GM21381 (cell line): Measurements from ENCODE around the gene KCTD1.

ENCODE experiments used
- ATAC-seq: cut with Tn5 transposase; IDR thresholded peaks from one replicate; pipeline ENCODE4 v1.9.1; 2021; ENCODE audit warnings: mild to moderate bottlenecking, moderate library complexity; ENCODE audit not compliant: unreplicated experiment

The KCTD1 gene

GRCh38 chr18:26549263-26550094 lies 1.1 kb upstream of the KCTD1 start:
- no peak for ATAC-seq

GRCh38 chr18:26547646-26548414 lies 523 bp downstream of the KCTD1 start:
- ATAC-seq: peak; percentile 53

DNA sequence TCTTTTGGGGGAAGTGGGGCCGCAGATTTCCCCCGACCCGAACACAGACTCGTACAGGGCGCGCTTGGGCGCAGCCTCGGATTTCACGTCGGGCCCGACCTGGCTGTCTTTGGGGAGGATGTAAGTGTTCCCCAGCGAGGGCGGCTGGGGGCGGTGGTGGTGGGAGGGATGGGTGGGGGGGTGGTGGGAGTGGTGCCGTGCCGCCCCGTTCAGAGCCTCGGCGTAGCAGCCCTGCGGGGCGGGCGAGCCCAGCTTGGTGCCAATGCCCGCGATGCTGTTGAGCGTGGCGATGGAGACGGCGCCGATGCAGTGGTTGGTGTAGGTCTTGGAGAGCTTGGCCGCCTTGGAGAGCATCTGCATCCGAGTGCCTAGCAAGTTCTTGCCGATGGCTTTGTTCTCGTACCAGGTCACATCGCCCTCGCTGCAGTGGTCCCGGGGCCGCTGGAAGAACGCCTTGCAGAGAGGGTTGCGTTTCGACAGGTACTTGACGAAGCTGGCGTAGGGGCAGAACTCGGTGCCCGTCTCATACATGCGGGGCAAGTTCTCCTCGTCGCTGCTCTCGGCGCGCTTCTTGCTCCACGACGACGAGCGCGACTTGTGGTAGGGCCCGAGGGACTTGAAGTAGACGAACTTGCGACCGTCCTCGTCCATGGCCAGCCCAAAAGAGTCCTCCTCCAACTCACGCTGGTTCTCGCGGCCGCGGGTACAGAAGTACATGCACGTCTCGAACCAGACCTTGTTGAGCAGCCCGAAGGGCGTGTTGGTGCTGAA lies 1.3 kb downstream of the KCTD1 start:
- ATAC-seq: no peak

- ATAC-seq: no peak
Observed at GRCh38 chr18:26546170-26546874, 2.0 kb downstream of the KCTD1 start.

DNA sequence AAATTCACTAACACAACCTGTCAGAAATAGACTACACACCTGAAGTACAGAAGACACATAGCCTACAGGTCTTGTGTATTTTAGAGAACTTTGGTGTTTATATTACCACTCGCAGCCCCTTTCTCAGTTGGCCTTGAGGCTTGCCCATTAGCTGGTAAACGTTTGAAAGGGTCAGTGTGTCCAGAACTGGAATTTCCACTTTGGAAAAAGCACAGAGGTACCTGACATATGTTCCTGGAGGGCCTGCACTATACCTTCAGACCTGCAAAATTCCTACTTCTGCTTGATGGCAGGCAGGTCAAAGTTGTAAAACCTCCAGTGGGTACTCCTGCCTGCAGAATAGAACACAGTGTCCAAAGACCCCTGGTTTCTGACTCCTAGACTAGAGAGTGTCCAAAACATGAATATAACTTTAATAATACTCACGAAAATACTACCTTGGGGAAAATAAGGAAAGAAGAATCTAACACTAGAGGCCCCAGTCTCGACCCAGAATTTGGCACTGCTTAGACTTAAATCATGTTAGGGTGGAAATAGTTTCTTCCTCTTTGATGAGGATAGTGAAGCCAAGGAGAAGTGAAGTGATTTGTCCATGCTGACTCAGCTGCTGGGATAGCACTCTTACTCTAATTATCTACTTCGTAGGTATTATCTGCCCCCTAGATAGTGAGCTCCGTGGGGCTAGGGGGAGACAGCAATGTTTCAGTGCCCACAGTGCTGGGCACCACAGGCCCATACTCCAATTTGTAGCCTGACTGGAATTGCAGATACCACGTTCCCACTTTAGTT lies 2.8 kb downstream of the KCTD1 start:
- no peak for ATAC-seq

GRCh38 chr18:26544451-26544850 lies 3.9 kb downstream of the KCTD1 start:
- ATAC-seq: no peak

- no peak for ATAC-seq
Observed at GRCh38 chr18:26543373-26543772, 5.0 kb downstream of the KCTD1 start.

DNA sequence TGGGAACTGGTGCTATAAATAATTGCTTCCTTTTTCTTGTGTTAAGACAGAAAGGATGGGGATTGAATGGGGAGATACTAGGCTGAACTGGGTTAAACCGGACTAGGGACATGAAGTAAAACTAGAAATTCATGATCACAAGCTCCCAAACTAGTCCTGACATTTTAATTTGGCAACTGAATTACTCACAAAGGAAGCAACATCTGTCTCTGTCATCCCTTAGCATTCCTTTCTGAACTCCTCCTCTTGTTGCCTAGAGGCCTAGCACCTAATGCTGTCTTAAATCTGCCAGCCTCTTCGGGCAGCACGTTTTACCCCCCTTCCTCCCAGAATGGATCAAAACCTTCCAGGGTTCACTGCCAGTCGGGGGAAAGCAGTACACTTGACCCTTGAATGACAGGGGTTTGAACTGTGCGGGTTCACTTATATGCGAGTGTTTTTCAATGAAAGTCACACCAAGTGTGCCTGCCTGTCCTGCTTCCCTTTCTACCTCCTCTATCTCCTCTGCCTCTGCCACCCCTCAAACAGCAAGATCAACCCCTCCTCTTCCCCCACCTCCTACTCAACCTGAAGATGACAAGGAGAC lies 8.2 kb downstream of the KCTD1 start:
- no peak for ATAC-seq

DNA sequence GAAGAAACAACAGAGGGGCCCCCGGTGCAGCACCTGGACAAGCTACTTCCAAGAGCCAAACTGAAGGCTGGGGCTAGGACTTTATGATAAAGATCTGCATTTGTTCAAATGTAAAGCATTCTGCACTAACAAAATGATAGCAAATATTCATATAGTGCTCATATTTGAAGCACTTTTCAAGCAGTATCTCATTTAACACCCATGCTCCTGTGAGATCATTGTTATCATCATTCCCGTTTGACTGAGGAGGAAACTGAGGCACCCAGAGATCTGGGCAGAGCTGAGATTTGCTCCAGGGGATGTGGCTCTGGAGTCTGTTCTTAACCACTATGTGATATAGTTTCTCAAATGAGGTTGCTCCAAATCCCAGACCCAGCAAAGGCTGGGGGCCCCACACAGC lies 9.8 kb downstream of the KCTD1 start:
- no peak for ATAC-seq

DNA sequence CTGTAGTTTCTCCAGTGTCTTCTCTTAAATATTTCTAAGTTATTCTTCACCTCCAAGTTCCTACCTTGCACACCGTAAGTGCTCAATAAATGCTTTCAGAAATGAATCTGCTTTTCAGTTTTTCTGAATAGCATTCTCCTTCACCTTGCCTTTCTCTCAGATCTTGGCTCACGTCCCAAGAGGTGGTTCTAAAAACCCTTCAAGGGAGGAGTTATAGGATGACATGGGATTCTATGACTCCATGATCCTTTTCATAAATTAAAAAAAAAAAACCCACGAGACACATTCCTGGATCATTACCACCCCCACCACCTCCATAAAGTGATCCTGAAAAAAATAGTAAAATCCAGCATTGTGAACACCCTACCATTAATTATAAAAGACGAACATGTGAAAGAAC lies 11.7 kb downstream of the KCTD1 start:
- no peak for ATAC-seq

- ATAC-seq: no peak
Observed at GRCh38 chr18:26536032-26536431, 12.3 kb downstream of the KCTD1 start.

GRCh38 chr18:26535630-26536029 lies 12.7 kb downstream of the KCTD1 start:
- ATAC-seq: no peak

- no peak for ATAC-seq
Observed at GRCh38 chr18:26532367-26533340, 15.7 kb downstream of the KCTD1 start.

DNA sequence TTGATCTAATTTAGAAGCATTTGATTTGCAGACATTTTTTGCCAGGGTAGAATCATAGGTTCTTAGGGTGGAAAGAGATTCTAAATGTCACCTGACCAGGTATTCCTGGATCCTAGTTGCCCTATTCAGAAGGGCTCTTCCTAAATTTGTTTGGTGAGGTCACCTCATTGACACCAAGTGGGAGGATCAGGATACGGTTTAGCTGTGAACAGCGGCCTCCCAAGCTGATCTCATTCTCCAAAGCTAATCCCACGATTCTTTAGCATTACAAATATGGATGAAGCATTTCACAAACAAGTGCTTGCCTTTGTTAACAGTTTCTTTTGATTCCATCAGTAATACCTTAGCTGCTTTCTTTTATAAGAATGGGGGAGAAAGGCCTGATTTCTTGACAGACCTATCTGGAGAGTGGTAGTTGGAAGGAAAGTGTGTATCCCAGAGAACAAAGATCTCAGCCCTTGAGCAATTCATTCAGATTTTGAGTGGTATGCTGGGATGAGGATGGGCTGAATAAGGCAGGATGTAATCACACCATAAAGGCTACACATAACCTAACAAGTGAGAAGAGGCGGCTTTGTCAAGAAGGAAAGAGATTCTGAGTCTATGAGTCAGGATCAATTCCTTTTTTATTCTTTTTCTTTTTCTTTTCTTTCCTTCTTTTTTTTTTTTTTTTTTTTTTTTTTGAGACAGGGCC lies 16.6 kb downstream of the KCTD1 start:
- ATAC-seq: no peak

DNA sequence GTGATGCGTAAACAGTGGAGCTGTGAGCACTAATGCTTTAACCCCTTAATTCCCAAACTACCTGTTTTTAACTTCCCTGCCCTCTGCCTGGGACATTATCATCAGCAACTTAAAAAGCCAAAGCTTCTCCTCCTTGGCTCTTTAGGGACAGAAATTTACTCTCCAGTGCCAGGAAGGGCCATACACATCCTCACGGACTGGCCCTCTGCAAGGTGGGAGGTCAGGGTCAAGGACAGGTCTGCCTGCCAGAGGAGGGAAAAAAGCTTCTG lies 21.5 kb downstream of the KCTD1 start:
- ATAC-seq: no peak

DNA sequence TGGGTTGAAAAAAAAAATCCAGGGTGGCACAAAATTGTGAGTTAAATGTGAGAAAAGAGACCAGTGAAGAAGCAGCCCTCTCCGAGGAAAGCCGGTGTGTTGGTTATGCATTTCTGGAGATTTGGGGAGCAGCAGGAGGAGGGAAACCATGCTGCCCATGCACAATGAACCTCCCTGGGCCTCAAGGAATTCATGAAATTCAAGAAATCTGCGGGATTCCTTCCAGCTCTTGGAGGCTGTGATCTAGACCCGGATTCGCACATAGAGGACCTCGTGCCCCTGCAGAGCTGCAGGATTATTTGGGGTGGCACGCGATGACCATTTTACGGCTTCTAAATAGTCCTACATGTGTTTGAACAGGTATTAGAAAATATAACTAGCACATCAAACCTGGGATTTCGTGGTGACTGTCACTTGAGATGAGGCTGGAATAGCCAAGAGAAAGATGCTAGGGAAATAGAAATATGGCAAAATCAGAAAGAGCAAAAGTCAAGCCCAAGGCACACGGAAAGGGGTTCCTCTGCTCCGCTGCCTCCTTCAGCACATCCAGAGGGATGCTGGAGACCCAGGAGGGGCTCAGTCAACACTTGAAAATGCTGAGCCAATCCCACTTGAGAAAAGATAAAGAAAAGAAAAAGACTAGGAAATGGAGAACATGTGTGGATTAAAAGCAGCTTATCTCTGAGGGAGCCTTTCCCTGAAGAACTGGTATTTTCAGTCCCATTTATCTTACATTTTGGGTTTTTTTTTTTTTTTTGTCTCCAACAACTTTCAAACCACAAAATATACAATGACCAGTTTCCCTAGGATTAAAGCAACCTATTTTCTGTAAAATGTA lies 22.0 kb downstream of the KCTD1 start:
- no peak for ATAC-seq
